WTC11 (cell line): ENCODE measurements around the gene TBX20.

Source experiments
- CBFB ChIP-seq: sonication (generic); formaldehyde crosslinking; IDR thresholded peaks from 2 replicates; pipeline ENCODE4 v1.8.1; 2022; ENCODE audit warnings: mild to moderate bottlenecking, low read depth, missing genetic modification reagents
- CTCF ChIP-seq: fragments of 200-600 bp; IDR thresholded peaks from 2 replicates; pipeline ENCODE4 v1.8.0; 2022; ENCODE audit warnings: antibody characterized with exemption
- ZNF138 ChIP-seq: sonication (generic); formaldehyde crosslinking; conservative IDR thresholded peaks from 2 replicates; pipeline ENCODE4 v1.8.1; 2022; ENCODE audit warnings: mild to moderate bottlenecking, moderate library complexity, missing genetic modification reagents

GRCh38 chr7:35249537-35249907, 4.4 kb downstream of the TBX20 start:
- TF ChIP-seq CTCF (no peak), CBFB (CRISPR knock-in tag) (no peak), ZNF138 (no peak)
